RWPE2 (cell line): ENCODE data around the gene RBM4B.
"Not testable (repeated sequence)": the region's sequence is repeated elsewhere in the genome, so short reads cannot be mapped to it uniquely, and the experiment has no call there.

Source experiments
- ATAC-seq: fragments of 200-7000 bp; cut with Tn5 transposase; 3 replicates; pipeline ENCODE4 v1.9.1; 2021; ENCODE audit warnings: low read depth
- DNase-seq: peaks from one replicate; pipeline ENCODE4 v3.0.0-alpha.2; 2020; ENCODE audit warnings: low spot score
- H3K27ac ChIP-seq: fragments of 450-650 bp; 2 replicates; pipeline ENCODE4 v1.5.1; 2017; ENCODE audit warnings: mild to moderate bottlenecking; ENCODE audit not compliant: poor library complexity, severe bottlenecking
- H3K27me3 ChIP-seq: fragments of 250-450 bp; sonication (Bioruptor Pico); 2 replicates; pipeline ENCODE4 v1.5.1; 2021; ENCODE audit warnings: mild to moderate bottlenecking, moderate library complexity; ENCODE audit not compliant: insufficient read depth, poor library complexity, severe bottlenecking
- H3K36me3 ChIP-seq: fragments of 250-450 bp; sonication (Bioruptor Pico); 2 replicates; pipeline ENCODE4 v1.5.1; 2020; ENCODE audit warnings: low read depth, mild to moderate bottlenecking, moderate library complexity
- H3K4me1 ChIP-seq: fragments of 250-450 bp; sonication (Bioruptor Pico); 2 replicates; pipeline ENCODE4 v1.5.1; 2021; ENCODE audit warnings: mild to moderate bottlenecking, moderate library complexity; ENCODE audit not compliant: insufficient read depth, poor library complexity, severe bottlenecking
- H3K4me3 ChIP-seq: fragments of 250-450 bp; sonication (Bioruptor Pico); 2 replicates; pipeline ENCODE4 v1.5.1; 2021; ENCODE audit warnings: mild to moderate bottlenecking, moderate library complexity; ENCODE audit not compliant: severe bottlenecking
- H3K9me3 ChIP-seq: fragments of 250-450 bp; sonication (Bioruptor Pico); 2 replicates; pipeline ENCODE4 v1.5.1; 2021; ENCODE audit warnings: mild to moderate bottlenecking, moderate library complexity; ENCODE audit not compliant: severe bottlenecking
- CTCF ChIP-seq: fragments of 450-650 bp; IDR thresholded peaks from one replicate; pipeline ENCODE4 v1.5.1; 2017; ENCODE audit warnings: mild to moderate bottlenecking, moderate library complexity; ENCODE audit not compliant: poor library complexity, severe bottlenecking

RBM4B gene

GRCh38 chr11:66677599-66678375, at the start of gene RBM4B:
Gene RBM4B (minus strand): TSS chr11:66677887. CDS start chr11:66677079, 808 bp downstream.
- peaks cover 27% of the 10 kb centered on the region for H3K36me3 ChIP-seq
- peak; percentile 89 for ATAC-seq
- DNase-seq = peak; percentile 96
- no peaks in the 10 kb centered on the region for H3K9me3 ChIP-seq
- H3K27me3 ChIP-seq = no peaks in the 10 kb centered on the region
- peak within 1 kb of the TSS; percentile 54 for H3K4me3 ChIP-seq
- no peak for TF ChIP-seq CTCF
- H3K4me1 ChIP-seq = peaks cover 15% of the 10 kb centered on the region
- peak within 1 kb of the TSS; percentile 89 for H3K27ac ChIP-seq

- no peak overlapping the region for H3K4me3 ChIP-seq
- H3K4me1 ChIP-seq = peaks cover 2% of the 10 kb centered on the region
- DNase-seq (peak; percentile 57), ATAC-seq (no peak)
- no peaks in the 10 kb centered on the region for H3K27me3 ChIP-seq
- no peak for TF ChIP-seq CTCF
- no peaks in the 10 kb centered on the region for H3K9me3 ChIP-seq
- no peak overlapping the region for H3K27ac ChIP-seq
- H3K36me3 ChIP-seq = no peaks in the 10 kb centered on the region
Measured at GRCh38 chr11:66725647-66726046, 48.0 kb upstream of the RBM4B start.

GRCh38 chr11:66725114-66725513, 47.4 kb upstream of the RBM4B start:
- Histone ChIP-seq H3K9me3 (no peaks in the 10 kb centered on the region), H3K4me1 (peaks cover 7% of the 10 kb centered on the region), H3K27ac (no peak overlapping the region), H3K4me3 (no peak overlapping the region), H3K36me3 (no peaks in the 10 kb centered on the region), H3K27me3 (no peaks in the 10 kb centered on the region)
- DNase-seq (peak; percentile 10), ATAC-seq (no peak)
- TF ChIP-seq CTCF = no peak

GRCh38 chr11:66724167-66724566, 46.5 kb upstream of the RBM4B start:
- H3K36me3 ChIP-seq, DNase-seq, H3K27me3 ChIP-seq, ATAC-seq, H3K9me3 ChIP-seq, H3K27ac ChIP-seq, H3K4me3 ChIP-seq: not testable (repeated sequence)
- H3K4me1 ChIP-seq = peaks cover 12% of the 10 kb centered on the region

- no peaks in the 10 kb centered on the region for H3K27me3 ChIP-seq
- peak; percentile 32 for DNase-seq
- TF ChIP-seq CTCF = no peak
- H3K4me1 ChIP-seq = peaks cover 17% of the 10 kb centered on the region
- no peaks in the 10 kb centered on the region for H3K9me3 ChIP-seq
- no peak overlapping the region for H3K27ac ChIP-seq
- peaks cover 6% of the 10 kb centered on the region for H3K36me3 ChIP-seq
- ATAC-seq = no peak
- H3K4me3 ChIP-seq = no peak overlapping the region
Measured at GRCh38 chr11:66723693-66724092, 46.0 kb upstream of the RBM4B start.
